Measurements from ENCODE around the gene HAPSTR1. TPM values are rescaled to one million over a fixed set of nuclear protein-coding genes. Genes with fewer than 3 reads are reported as not detected.
A peak's percentile ranks its signal among the peaks of the same experiment; 100 is the strongest.

HAPSTR1 gene
- total and polyA plus RNA-seq, 2 of the 8 experiments (the other 6 are each of a cell fraction or from before 2014, with no cell fraction given), result 11.9 to 66.1 TPM

DNA sequence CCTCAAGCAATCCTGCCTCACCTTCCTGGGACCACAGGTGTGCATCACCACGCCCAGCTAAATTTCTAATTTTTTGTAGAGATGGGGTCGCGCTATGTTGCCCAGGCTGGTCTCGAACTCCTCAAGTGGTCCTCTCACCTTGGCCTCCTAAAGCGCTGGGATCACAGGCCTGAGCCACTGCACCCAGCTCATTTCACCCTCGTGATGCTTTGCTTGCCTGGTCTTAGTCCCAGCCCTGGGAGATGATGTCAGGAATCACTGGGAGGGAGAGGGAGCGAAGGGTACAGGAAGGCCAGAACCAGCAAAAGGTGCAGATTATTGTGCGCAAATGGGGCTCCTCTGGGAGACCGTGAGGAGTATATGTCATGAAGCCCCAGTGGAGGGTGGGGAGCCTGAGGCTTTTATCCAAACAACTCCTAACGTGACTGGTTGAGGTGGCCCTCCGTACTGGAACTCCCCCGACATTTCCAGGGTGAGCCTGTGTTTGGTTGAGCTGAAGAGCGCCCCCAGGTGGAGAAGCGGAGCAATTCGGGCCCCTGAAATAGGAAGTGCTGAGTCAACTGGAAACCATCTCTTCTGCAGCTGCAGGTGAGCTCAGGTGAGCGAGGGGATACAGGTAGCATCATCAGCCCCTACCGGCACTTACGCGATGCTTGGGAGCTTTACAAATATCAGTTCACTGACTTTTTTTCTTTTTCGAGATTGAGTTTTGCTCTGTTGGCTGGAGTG is 41.2 kb upstream of the HAPSTR1 start (continued):
- TF ChIP-seq EZH2 (IDR thresholded peaks at IDR 0.05; ENCODE audit: low read depth, low read length, severe bottlenecking) (no peak), CTBP2 (IDR thresholded peaks at IDR 0.05; ENCODE audit: borderline replicate concordance, insufficient read depth, insufficient read length, low read length) (no peak), BACH1 (IDR thresholded peaks at IDR 0.05; ENCODE audit: low read length) (peak; percentile 99), EP300 (IDR thresholded peaks at IDR 0.05; ENCODE audit: borderline replicate concordance in 1 of 2, low read depth in 2 of 2, low read length in 2 of 2) (peak in 1 of 2 experiments; percentile 67; a peak in 1 of 3 replicates), CREB1 (IDR thresholded peaks at IDR 0.05) (no peak; the same call in 1 of the 2 replicates), RAD21 (IDR thresholded peaks at IDR 0.05 in 1 of 2, conservative IDR thresholded peaks at IDR 0.05 in 1 of 2; ENCODE audit: low read depth in 2 of 2, low read length in 2 of 2) (peak; percentile 58 to 72), KDM5A (IDR thresholded peaks at IDR 0.05; ENCODE audit: low read length) (no peak), NRF1 (IDR thresholded peaks at IDR 0.05; ENCODE audit: low read depth, low read length) (no peak), SP4 (IDR thresholded peaks at IDR 0.05; ENCODE audit: low read length) (0 out of 2 replicates have a peak, but pooled peaks have one; percentile 34), TEAD4 (IDR thresholded peaks at IDR 0.05; ENCODE audit: low read depth, low read length) (0 out of 2 replicates have a peak, but pooled peaks have one; percentile 35), SIN3A (conservative IDR thresholded peaks at IDR 0.05 in 1 of 2, IDR thresholded peaks at IDR 0.05 in 1 of 2; ENCODE audit: low read depth in 1 of 2, low read length in 2 of 2) (peak in 1 of 2 experiments; percentile 52; a peak in 1 of 4 replicates), BRCA1 (IDR thresholded peaks at IDR 0.05; ENCODE audit: low read depth, low read length) (no peak), POLR2A (IDR thresholded peaks at IDR 0.05; ENCODE audit: control extremely low read depth in 1 of 2, low read depth in 2 of 2, low read length in 2 of 2) (peak in 1 of 2 experiments; percentile 36; a peak in 1 of 3 replicates), JUND (IDR thresholded peaks at IDR 0.05; ENCODE audit: low read length) (peak; percentile 70), ASH2L (IDR thresholded peaks at IDR 0.05; ENCODE audit: low read length) (peak; percentile 61), PHF8 (conservative IDR thresholded peaks at IDR 0.05; ENCODE audit: low read depth, low read length) (no peak), TCF12 (IDR thresholded peaks at IDR 0.05; ENCODE audit: low read depth, low read length) (0 out of 2 replicates have a peak, but pooled peaks have one; percentile 45)

Data from H1 (cell line).